Choroid plexus epithelial cell (primary cell): ENCODE results near the gene C16orf46.
"Not testable (repeated sequence)": the region's sequence is repeated elsewhere in the genome, so short reads cannot be mapped to it uniquely, and the experiment has no call there.

Experiments used
- DNase-seq: peaks from one replicate; pipeline ENCODE4 v3.0.0-alpha.2; 2010; ENCODE audit warnings: low read depth
- H3K4me3 ChIP-seq: 2 replicates; pipeline ENCODE4 v1.5.1; 2011; ENCODE audit warnings: low read depth, mild to moderate bottlenecking, control low read depth, low read length, moderate library complexity
- CTCF ChIP-seq: conservative IDR thresholded peaks from 2 replicates; pipeline ENCODE4 v1.5.1; 2011; ENCODE audit warnings: low read depth, mild to moderate bottlenecking, control low read depth, inconsistent platforms, low read length, moderate library complexity

C16orf46 gene, protein sequence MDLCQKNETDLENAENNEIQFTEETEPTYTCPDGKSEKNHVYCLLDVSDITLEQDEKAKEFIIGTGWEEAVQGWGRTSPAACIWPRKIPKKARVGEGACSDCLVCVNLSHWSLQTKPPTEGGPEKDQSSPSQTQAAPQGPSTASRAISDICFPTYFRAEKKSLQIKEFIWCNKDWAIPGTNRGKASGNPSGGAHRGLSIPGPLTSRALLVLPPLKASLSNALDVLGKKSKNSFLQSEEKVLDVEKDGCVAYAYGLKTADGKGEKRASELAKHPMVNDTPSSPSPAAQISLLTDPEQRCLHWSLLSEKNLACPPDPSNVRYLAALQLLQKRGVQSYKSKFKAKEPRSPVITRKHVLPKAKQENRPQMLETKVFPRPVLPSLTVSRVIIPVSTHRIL

GRCh38 chr16:81077076-81077940, at the start of gene C16orf46:
TSS of gene C16orf46 (minus strand) at chr16:81077238. CDS start at chr16:81063955, 13,283 bp downstream.
- peak; percentile 97 for DNase-seq
- peak within 1 kb of the TSS; percentile 93 for H3K4me3 ChIP-seq
- TF ChIP-seq CTCF: no peak

- no peak overlapping the region for H3K4me3 ChIP-seq
- DNase-seq: no peak
- TF ChIP-seq CTCF: no peak
Observed at GRCh38 chr16:81123092-81123852, 46.2 kb upstream of the C16orf46 start.

DNA sequence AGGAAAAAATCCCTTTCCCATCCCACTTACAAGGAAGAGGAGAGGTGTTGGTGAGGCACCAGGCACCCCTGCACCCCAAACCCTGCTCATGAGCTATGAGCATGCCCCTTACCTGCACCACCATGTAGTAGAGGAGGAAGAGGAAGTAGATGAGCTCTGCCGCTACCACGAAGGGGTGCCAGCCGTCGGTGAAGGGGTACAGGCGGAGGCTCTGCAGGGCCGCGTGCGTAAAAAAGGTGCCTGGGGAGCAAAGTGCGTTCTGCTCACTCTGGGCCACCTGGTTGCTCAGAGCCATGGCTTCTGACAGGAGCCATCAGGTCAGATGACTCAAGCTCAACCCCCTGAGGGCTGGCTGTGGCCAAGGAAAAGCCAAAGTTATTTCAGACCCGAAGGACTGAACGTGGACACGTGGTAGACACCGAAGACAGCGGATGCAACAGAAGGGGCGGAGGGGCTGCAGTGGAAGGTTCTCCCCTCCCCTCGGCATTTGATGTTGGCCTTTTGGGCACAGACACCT, 44.5 kb upstream of the C16orf46 start:
- DNase-seq: no peak
- no peak overlapping the region for H3K4me3 ChIP-seq
- no peak for TF ChIP-seq CTCF

- no peak for DNase-seq
- no peak overlapping the region for H3K4me3 ChIP-seq
- TF ChIP-seq CTCF: no peak
Observed at GRCh38 chr16:81117436-81117835, 40.4 kb upstream of the C16orf46 start.

GRCh38 chr16:81116285-81116684, 39.2 kb upstream of the C16orf46 start:
- DNase-seq: no peak
- TF ChIP-seq CTCF: no peak
- no peak overlapping the region for H3K4me3 ChIP-seq

- DNase-seq: no peak
- H3K4me3 ChIP-seq: no peak overlapping the region
- no peak for TF ChIP-seq CTCF
Observed at GRCh38 chr16:81112453-81112852, 35.4 kb upstream of the C16orf46 start.

- not testable (repeated sequence) for DNase-seq, H3K4me3 ChIP-seq
Observed at GRCh38 chr16:81109274-81109673, 32.2 kb upstream of the C16orf46 start.
